Keratinocyte (primary cell): ENCODE data around the gene NAALADL2. TPM values are rescaled to one million over a fixed set of nuclear protein-coding genes. Genes with fewer than 3 reads are reported as not detected.

Experiments used
- DNase-seq: peaks from one replicate; pipeline ENCODE4 v3.0.0-alpha.2; 2011; ENCODE audit warnings: low read depth, missing footprints, low spot score
- FAIRE-seq: peaks from 2 replicates; lab custom pipeline; 2011; peaks lifted over from hg19 to GRCh38; lab: Jason Lieb, UNC
- H2AFZ ChIP-seq: 2 replicates; pipeline ENCODE4 v1.6.0; 2012; ENCODE audit warnings: low read length, control low read depth, inconsistent platforms; ENCODE audit not compliant: control insufficient read depth
- H3K27ac ChIP-seq: 2 replicates; pipeline ENCODE4 v1.5.1; 2011; ENCODE audit warnings: low read length; ENCODE audit not compliant: control insufficient read depth, insufficient read depth
- H3K27me3 ChIP-seq: 3 replicates; pipeline ENCODE4 v1.6.0; 2011; ENCODE audit warnings: low read length; ENCODE audit not compliant: control insufficient read depth, insufficient read depth; ENCODE audit errors: extremely low read depth
- H3K36me3 ChIP-seq, 2 experiments: 2 replicates in 1 of 2; 3 replicates in 1 of 2; pipeline ENCODE4 v1.5.1; 2011; ENCODE audit warnings: low read length in 2 of 2, mild to moderate bottlenecking in 1 of 2; ENCODE audit not compliant: control insufficient read depth in 2 of 2, insufficient read depth in 2 of 2; ENCODE audit errors: extremely low read depth in 1 of 2
- H3K4me1 ChIP-seq: 3 replicates; pipeline ENCODE4 v1.5.1; 2011; ENCODE audit warnings: low read length; ENCODE audit not compliant: control insufficient read depth, insufficient read depth; ENCODE audit errors: extremely low read depth
- H3K4me2 ChIP-seq: 3 replicates; pipeline ENCODE4 v1.6.0; 2011; ENCODE audit warnings: low read depth, low read length; ENCODE audit not compliant: control insufficient read depth, insufficient read depth; ENCODE audit errors: extremely low read depth
- H3K4me3 ChIP-seq, 3 experiments: fragments of 200-600 bp in 1 of 3; sonication (generic) in 1 of 3; 2 replicates in 2 of 3; 3 replicates in 1 of 3; pipeline ENCODE4 v1.5.1; 2011 to 2016; ENCODE audit warnings: low read length in 3 of 3, mild to moderate bottlenecking in 3 of 3, control low read depth in 2 of 3, inconsistent platforms in 1 of 3, low read depth in 1 of 3, mixed read lengths in 1 of 3, mixed run types in 1 of 3, moderate library complexity in 1 of 3; ENCODE audit not compliant: control insufficient read depth in 2 of 3, insufficient read depth in 2 of 3; ENCODE audit errors: extremely low read depth in 1 of 3
- H3K79me2 ChIP-seq: 2 replicates; pipeline ENCODE4 v1.6.0; 2012; ENCODE audit warnings: low read length; ENCODE audit not compliant: control insufficient read depth, insufficient read depth
- H3K9ac ChIP-seq: 3 replicates; pipeline ENCODE4 v1.6.0; 2011; ENCODE audit warnings: low read length; ENCODE audit not compliant: control insufficient read depth, insufficient read depth; ENCODE audit errors: extremely low read depth
- H3K9me1 ChIP-seq: 3 replicates; pipeline ENCODE4 v1.6.0; 2011; ENCODE audit warnings: low read length; ENCODE audit not compliant: control insufficient read depth, insufficient read depth; ENCODE audit errors: extremely low read depth
- H3K9me3 ChIP-seq: 2 replicates; pipeline ENCODE4 v1.5.1; 2012; ENCODE audit warnings: low read depth, low read length; ENCODE audit not compliant: control insufficient read depth
- H4K20me1 ChIP-seq: 3 replicates; pipeline ENCODE4 v1.6.0; 2011; ENCODE audit warnings: low read length; ENCODE audit not compliant: control insufficient read depth, insufficient read depth; ENCODE audit errors: extremely low read depth
- CTCF ChIP-seq, 3 experiments: IDR thresholded peaks in 1 of 3; conservative IDR thresholded peaks in 1 of 3; optimal IDR thresholded peaks in 1 of 3; 2 replicates in 2 of 3; 3 replicates in 1 of 3; pipeline versions ENCODE3 to v1.5.1; 2011; ENCODE audit warnings: low read length in 3 of 3, mild to moderate bottlenecking in 3 of 3, moderate library complexity in 2 of 3, control low read depth in 1 of 3, inconsistent platforms in 1 of 3; ENCODE audit not compliant: insufficient read depth in 2 of 3; ENCODE audit errors: extremely low read depth in 1 of 3
- EZH2 ChIP-seq: IDR thresholded peaks from one replicate; pipeline ENCODE4 v1.6.1; 2012; ENCODE audit warnings: inconsistent platforms, mild to moderate bottlenecking, low read length, moderate library complexity
- dilution Hi-C: fragments of 300-500 bp; cut with MboI; formaldehyde crosslinking; loops from one replicate; pipeline ENCODE4 v1.7.0; 2020; ENCODE audit warnings: low sequenced_read_pairs; ENCODE audit not compliant: extremely low pct_ligation_motif_present
- polyA plus RNA-seq, 5 experiments: library from polyadenylated mRNA; depleted of rRNA in 3 of 5; stranded (reverse) in 3 of 5; stranded (forward) in 1 of 5; unstranded in 1 of 5; fragments of >200 nt; gene quantifications; 1 replicate in 1 of 5; 2 replicates in 3 of 5; 3 replicates in 1 of 5; pipeline versions ENCODE4 v1.2.1 to v1.2.3, GENCODE V29; 2011 to 2012; ENCODE audit warnings: missing spikeins in 2 of 5, low read depth in 1 of 5, low replicate concordance in 1 of 5

NAALADL2 gene
- polyA plus RNA-seq, 1 donor (not counting 4 experiments of a cell fraction or from before 2014, with no cell fraction given), result 0.75 TPM

- TF ChIP-seq CTCF (optimal IDR thresholded peaks at IDR 0.05 in 1 of 3, IDR thresholded peaks at IDR 0.05 in 1 of 3, conservative IDR thresholded peaks at IDR 0.05 in 1 of 3; ENCODE audit: extremely low read depth in 1 of 3, insufficient read depth in 2 of 3, low read length in 3 of 3), result no peak
- no peak for TF ChIP-seq EZH2
- FAIRE-seq (no peak), DNase-seq (no peak)
- Histone ChIP-seq H3K79me2 (no peaks in the 10 kb centered on the region), H3K27ac (no peak overlapping the region), H3K9me1 (no peaks in the 10 kb centered on the region), H3K4me3 (no peak overlapping the region), H3K4me1 (peaks cover 2% of the 10 kb centered on the region), H3K27me3 (no peaks in the 10 kb centered on the region), H3K9me3 (no peaks in the 10 kb centered on the region), H3K9ac (no peak overlapping the region), H3K36me3 (no peaks in the 10 kb centered on the region), H2AFZ (no peak overlapping the region), H3K4me2 (no peak overlapping the region), H4K20me1 (no peaks in the 10 kb centered on the region)
- dilution Hi-C loops, result no loop called here
Measured at GRCh38 chr3:175342196-175342595, 483.1 kb downstream of the NAALADL2 start.

- Histone ChIP-seq H3K9ac (no peak overlapping the region), H3K4me1 (peaks cover 4% of the 10 kb centered on the region), H3K4me2 (no peak overlapping the region), H3K27ac (no peak overlapping the region), H3K79me2 (no peaks in the 10 kb centered on the region), H3K36me3 (no peaks in the 10 kb centered on the region), H3K9me3 (no peaks in the 10 kb centered on the region), H4K20me1 (no peaks in the 10 kb centered on the region), H3K27me3 (no peaks in the 10 kb centered on the region), H3K9me1 (no peaks in the 10 kb centered on the region), H2AFZ (no peak overlapping the region), H3K4me3 (no peak overlapping the region)
- no peak for TF ChIP-seq CTCF (optimal IDR thresholded peaks at IDR 0.05 in 1 of 3, IDR thresholded peaks at IDR 0.05 in 1 of 3, conservative IDR thresholded peaks at IDR 0.05 in 1 of 3; ENCODE audit: extremely low read depth in 1 of 3, insufficient read depth in 2 of 3, low read length in 3 of 3)
- TF ChIP-seq EZH2, result no peak
- DNase-seq (no peak), FAIRE-seq (no peak)
- dilution Hi-C loops, result no loop called here
Measured at GRCh38 chr3:175343946-175344345, 484.8 kb downstream of the NAALADL2 start.
